COLO829 (cell line): ENCODE results near the gene IMP3.
"Not testable (repeated sequence)": the region's sequence is repeated elsewhere in the genome, so short reads cannot be mapped to it uniquely, and the experiment has no call there.

ENCODE experiments used
- DNase-seq: peaks from one replicate; pipeline ENCODE4 v3.0.0; 2012; ENCODE audit warnings: low spot score

The IMP3 gene

GRCh38 chr15:75639709-75640482 is at the start of gene IMP3:
TSS of gene IMP3 (minus strand) at chr15:75640224. CDS start at chr15:75640168, 56 bp downstream.
- DNase-seq: peak; percentile 89

GRCh38 chr15:75689429-75689828 is 49.4 kb upstream of the IMP3 start:
- DNase-seq: not testable (repeated sequence)

GRCh38 chr15:75688831-75689230 is 48.8 kb upstream of the IMP3 start:
- DNase-seq: no peak

- DNase-seq: no peak
These were observed 48.2 kb upstream of the IMP3 start for GRCh38 chr15:75688278-75688557.

GRCh38 chr15:75687486-75688277 is 47.7 kb upstream of the IMP3 start:
- DNase-seq: no peak

GRCh38 chr15:75686212-75686642 is 46.2 kb upstream of the IMP3 start:
- DNase-seq: not testable (repeated sequence)

- DNase-seq: no peak
These were observed 45.2 kb upstream of the IMP3 start for GRCh38 chr15:75685195-75685594.

- no peak for DNase-seq
These were observed 44.6 kb upstream of the IMP3 start for GRCh38 chr15:75684648-75685047.

GRCh38 chr15:75683646-75684312 is 43.8 kb upstream of the IMP3 start:
- DNase-seq: not testable (repeated sequence)

- no peak for DNase-seq
These were observed 42.4 kb upstream of the IMP3 start for GRCh38 chr15:75682181-75683135.

GRCh38 chr15:75680007-75680789 is 40.2 kb upstream of the IMP3 start:
- no peak for DNase-seq

GRCh38 chr15:75678324-75678690 is 38.3 kb upstream of the IMP3 start:
- not testable (repeated sequence) for DNase-seq

- no peak for DNase-seq
These were observed 37.7 kb upstream of the IMP3 start for GRCh38 chr15:75677465-75678323.

GRCh38 chr15:75676688-75677464 is 36.9 kb upstream of the IMP3 start:
- no peak for DNase-seq

GRCh38 chr15:75675579-75676404 is 35.8 kb upstream of the IMP3 start:
- no peak for DNase-seq

GRCh38 chr15:75674366-75674765 is 34.3 kb upstream of the IMP3 start:
- no peak for DNase-seq

- no peak for DNase-seq
These were observed 33.6 kb upstream of the IMP3 start for GRCh38 chr15:75673426-75674235.
